ENCODE data around the gene ABCF3.

DNA sequence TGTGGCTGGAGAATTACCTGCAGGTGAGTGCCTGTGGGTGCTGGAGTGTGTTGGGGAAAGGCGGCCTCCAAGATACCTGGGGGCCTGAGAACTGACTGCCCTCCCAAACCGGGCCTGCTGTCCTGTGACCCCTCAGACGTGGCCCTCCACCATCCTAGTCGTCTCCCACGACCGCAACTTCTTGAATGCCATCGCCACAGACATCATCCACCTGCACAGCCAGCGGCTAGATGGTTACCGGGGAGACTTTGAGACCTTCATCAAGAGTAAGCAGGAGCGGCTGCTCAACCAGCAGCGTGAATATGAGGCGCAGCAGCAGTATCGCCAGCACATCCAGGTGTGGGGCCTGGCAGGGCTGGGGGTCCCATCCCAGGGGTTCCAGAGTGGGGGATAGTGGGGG lies 3.4 kb downstream of the ABCF3 start:
- TF ChIP-seq, protein P1, sequence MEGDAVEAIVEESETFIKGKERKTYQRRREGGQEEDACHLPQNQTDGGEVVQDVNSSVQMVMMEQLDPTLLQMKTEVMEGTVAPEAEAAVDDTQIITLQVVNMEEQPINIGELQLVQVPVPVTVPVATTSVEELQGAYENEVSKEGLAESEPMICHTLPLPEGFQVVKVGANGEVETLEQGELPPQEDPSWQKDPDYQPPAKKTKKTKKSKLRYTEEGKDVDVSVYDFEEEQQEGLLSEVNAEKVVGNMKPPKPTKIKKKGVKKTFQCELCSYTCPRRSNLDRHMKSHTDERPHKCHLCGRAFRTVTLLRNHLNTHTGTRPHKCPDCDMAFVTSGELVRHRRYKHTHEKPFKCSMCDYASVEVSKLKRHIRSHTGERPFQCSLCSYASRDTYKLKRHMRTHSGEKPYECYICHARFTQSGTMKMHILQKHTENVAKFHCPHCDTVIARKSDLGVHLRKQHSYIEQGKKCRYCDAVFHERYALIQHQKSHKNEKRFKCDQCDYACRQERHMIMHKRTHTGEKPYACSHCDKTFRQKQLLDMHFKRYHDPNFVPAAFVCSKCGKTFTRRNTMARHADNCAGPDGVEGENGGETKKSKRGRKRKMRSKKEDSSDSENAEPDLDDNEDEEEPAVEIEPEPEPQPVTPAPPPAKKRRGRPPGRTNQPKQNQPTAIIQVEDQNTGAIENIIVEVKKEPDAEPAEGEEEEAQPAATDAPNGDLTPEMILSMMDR (IDR thresholded peaks at IDR 0.05) = no peak
- no peak for TF ChIP-seq ZNF396 (CRISPR knock-in tag; IDR thresholded peaks at IDR 0.05; ENCODE audit: borderline replicate concordance)
- no peak for TF ChIP-seq TEAD4 (CRISPR knock-in tag; IDR thresholded peaks at IDR 0.05)

Measured in WTC11 (cell line).